DOHH2 (cell line): Measurements from ENCODE around the gene GNPTG.

Source experiments
- CTCF ChIP-seq: fragments of 200-600 bp; sonication (generic); IDR thresholded peaks from one replicate; pipeline ENCODE4 v1.5.1; 2014; ENCODE audit warnings: antibody characterized with exemption, mild to moderate bottlenecking, low read depth, low read length; ENCODE audit not compliant: poor library complexity, severe bottlenecking
- EZH2phosphoT487 ChIP-seq: fragments of 200-600 bp; sonication (generic); IDR thresholded peaks from 2 replicates; pipeline ENCODE4 v1.6.1; 2017; ENCODE audit warnings: borderline replicate concordance, mild to moderate bottlenecking, antibody characterized with exemption, low read length, moderate library complexity, mixed read lengths

- TF ChIP-seq CTCF, result no peak
- TF ChIP-seq EZH2phosphoT487, result no peak
These were observed 19.0 kb upstream of the GNPTG start for GRCh38 chr16:1332618-1333148.
